DMS79 treated with DMSO at 0.1 percent for 48 hours (cell line): Measurements from ENCODE around the gene LYPD4.
"Not testable (repeated sequence)": the region's sequence is repeated elsewhere in the genome, so short reads cannot be mapped to it uniquely, and the experiment has no call there.

Experiments
- DNase-seq: peaks from one replicate; lab custom pipeline; 2025; lab: John Stamatoyannopoulos, UW

LYPD4 gene, protein sequence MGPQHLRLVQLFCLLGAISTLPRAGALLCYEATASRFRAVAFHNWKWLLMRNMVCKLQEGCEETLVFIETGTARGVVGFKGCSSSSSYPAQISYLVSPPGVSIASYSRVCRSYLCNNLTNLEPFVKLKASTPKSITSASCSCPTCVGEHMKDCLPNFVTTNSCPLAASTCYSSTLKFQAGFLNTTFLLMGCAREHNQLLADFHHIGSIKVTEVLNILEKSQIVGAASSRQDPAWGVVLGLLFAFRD

DNA sequence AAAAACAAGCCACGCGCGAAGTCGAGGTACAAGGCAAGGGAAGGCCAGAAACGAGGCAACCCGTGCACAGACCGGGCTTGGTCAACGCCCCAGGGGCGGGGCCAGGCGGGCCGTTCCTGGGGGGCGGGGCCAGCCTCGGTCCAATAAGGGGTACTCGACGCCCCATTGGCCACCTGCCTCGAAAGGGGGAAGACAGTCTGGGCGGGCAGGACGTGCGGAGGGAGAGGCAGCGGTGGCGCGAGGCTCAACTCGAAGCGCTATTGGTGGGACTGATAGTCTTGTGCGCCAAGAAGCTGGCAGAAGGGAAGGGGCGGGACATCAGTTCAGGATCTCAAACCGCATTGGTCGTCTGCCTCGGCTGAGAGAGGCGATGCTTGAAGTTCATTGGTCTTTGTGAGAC lies at the start of gene LYPD4:
Gene LYPD4, minus strand, starts transcription at position 83 of the 400 bp plus-strand sequence. CDS start 5,398 bp downstream, outside the sequence.
- DNase-seq, result no peak

DNA sequence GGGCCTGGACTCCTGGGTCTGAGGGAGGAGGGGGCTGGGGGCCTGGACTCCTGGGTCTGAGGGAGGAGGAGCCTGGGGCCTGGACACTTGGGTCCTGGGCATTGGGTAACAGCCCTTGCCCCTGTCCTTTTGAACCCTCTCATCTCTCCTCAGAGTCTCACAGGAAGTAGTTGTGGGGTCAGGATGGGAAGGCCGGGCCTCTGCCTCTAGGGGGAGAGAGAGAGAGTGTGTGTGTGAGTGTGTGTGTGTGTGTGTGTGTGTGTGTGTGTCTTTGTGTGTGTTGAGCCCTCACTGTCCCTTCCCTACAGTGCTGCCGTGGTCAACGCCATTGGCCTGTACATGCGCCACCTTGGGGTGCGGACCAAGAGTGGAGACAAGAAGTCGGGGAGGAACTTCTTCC lies 49.4 kb upstream of the LYPD4 start:
- DNase-seq, result no peak

DNA sequence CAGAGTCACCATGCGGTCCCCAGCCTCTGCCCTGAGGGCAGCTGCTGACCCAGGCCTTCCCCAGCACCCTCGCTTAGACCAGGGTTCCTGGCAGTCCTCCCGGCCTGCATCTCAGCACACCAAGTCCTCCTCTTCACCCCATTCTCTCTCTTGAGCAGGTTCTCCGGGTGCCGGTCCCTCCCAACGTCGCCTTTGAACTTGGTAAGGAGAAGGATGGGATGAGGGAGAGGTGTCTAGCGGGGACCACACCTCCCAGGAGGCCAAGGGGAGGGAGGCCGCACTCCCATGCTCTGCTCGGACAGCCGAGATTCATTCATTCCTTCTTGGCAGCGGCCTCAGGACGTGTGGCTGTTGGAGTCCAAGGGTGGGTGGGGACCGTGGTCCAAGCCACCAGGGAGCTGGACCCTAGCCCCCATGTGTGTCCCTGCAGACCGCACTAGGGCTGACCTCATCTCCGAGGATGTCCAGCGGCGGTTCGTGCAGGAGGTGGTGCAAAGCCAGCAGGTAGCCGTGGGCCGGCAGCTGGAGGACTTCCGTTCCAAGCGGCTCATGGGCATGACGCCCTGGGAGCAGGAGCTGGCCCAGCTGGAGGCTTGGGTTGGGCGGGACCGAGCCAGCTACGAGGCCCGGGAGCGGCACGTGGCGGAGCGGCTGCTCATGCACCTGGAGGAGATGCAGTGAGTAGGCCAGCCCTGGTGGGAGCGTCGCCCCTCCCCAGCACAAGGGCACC lies 47.9 kb upstream of the LYPD4 start:
- DNase-seq, result no peak

DNA sequence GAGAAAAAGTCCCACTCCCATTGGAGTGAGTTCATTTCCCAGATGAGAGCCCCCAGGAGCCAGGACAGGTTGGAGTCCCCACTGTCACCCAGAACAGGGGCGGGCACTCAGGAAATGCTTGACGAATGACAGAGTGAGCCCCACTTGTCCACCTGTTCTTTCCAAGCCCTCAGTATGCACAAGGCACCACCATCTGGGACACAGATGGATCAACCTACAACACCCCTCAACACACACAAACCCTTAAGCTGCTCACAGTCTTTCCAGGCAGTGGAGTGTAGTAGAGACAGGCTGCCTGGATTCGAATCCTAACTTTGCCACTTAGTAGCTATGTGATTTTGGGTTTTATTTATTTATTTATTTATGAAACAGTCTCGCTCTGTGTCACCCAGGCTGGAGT lies 46.5 kb upstream of the LYPD4 start:
- no peak for DNase-seq

DNA sequence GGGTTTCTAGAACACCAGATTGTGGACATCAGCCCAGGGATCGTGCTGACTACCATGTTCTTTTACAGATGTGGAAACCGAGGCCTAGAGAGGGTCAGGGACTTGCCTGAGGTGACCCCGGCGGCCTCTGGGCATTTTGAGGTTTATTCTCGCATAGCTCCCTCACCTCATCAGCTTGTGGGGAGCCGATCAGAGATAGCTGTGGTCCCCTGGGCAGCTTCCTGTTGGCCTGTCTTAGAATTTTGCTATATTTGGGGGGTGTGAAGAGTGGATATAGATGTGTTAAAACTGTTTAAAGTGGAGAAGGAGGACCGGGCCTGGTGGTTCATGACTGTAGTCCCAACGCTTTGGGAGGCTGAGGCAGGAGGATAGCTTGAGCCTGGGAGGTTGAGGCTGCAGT lies 45.4 kb upstream of the LYPD4 start:
- no peak for DNase-seq

DNA sequence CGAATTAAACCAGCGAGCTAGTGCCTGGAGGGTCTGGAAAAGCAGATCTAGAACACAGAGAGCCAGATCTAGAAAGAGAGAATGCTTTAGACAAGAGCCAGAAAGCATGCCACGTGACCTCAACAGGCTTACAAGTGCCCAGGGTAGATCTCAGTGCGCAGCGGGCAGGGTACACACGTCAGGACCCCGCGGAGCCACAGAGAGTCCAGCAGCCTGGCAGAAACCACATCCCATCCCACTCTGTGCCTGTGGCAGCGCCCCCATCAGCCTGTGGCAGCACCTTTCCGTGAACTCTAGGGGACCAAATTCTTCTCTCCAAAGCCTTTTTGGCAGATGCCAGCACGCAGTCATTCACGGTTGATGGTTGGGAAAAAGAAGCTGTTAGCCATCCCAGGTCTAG lies 44.4 kb upstream of the LYPD4 start:
- no peak for DNase-seq

DNA sequence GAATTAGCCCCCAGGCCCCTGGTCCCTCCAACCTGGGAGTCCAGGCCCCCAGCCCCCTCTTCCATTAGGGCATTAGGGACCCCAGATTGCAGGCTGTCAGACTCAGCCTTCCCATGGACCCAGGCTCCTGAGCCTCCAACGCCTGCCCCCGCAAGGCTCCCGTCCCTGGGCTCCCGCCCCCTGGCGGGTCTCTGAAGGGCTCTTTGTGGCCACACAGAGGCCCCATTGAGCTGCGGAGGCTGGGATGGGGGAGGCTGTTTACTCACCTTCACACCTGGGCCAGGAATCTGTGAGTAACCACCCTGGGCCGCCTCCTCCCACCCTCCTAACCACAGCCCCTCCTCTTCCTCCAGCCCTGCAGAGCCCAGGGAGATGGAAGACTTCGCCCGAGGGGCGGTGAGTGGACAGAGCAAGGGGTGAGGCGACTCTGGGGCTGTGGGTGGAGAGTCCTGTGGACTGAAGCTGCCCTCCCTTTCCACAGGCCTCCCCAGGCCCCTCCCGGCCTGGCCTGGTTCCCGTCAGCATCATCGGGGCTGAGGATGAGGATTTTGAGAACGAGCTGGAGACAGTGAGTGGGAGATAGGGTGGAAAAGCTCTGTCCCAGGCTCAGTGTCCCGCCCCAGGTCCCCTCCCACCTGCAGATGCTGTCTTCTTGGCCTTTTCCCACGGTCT lies 43.4 kb upstream of the LYPD4 start:
- peak; percentile 74 for DNase-seq

DNA sequence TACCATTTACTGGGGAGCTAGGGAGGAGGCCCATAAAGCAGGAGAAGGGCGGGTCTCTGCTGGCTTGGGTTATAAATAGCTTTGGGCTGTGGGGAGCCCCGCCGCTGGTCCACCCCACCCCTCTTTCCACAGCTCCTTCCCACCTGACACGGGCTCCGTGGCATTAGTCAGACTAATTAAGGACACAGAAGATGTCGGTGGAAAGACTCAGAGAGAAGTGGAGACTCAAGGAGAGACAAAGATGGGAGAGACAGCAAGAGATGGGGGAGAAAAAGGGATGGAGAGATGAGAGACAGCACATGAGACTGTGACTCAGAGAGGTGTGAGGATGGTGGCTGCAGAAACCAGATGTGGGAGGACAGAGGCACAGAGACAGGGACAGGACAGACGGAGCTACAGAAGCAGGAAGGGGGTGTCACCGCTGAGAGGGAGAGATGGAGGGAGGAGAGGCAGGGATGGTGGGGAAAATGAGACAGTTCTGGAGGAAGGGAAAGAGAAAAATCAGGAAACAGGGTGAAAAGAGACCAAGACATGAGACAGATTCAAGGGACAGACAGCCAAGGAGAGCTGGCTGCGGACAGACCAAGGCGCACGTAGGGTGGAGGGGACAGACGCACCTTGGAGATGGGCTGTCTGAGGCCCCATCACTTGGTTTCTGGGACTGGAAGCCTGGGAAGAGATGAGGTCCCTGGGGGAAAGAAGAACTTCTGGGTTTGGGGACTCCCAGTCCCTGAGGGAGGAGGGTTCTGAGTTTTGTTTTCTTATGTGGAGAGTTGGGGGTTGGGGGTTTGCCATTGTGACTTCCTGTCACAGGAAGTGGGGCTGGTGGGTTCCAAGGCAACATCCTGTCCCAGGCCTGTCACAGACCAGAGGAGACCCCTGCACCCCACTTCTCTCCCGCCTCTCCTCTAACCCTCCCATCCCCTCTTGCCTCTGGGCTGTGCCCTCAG lies 42.6 kb upstream of the LYPD4 start:
- no peak for DNase-seq

DNA sequence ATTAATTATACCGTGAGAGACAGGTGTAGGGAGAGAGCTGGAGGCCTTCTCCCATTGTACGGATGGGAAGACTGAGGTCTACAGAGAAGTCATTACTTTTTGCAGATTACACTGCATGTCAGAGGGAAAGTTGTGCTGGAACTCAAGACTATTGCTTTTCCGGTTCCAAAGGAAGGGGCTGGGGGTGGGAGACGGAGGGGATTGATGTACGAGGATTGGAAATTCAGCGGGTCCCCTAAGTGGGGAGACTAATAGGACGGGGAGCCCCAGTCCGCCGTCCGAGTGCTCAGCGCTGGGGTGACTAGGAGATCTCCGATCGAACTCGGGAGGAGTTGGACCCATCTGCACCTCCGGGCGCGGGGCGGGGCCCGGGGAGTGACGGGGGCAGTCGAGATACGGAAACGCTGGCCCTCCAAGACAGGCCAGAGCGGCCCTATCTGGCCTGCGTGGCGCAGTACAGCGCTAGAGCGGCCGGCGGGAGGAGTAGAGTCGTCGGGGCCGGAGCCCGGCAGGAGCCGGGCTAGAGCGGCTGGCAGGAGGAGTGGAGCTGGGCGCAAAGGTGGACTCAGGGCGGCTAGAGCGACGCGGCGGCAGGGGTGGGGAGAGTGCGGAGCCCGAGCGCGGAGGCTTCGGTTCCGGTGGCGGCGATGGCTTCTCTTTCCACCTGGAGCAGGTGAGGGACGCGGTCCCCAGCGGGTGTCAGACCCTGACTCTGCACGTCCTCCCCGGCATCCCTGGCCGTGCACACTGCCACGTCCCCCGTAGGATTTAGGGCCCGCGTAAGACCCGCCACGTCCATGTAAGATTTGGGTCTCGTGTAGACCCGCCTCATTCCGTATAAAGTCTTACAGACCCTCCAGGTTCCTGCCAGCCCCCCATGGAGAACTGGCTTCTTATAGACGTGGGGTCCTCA lies 39.6 kb upstream of the LYPD4 start:
- DNase-seq, result peak; percentile 94

DNA sequence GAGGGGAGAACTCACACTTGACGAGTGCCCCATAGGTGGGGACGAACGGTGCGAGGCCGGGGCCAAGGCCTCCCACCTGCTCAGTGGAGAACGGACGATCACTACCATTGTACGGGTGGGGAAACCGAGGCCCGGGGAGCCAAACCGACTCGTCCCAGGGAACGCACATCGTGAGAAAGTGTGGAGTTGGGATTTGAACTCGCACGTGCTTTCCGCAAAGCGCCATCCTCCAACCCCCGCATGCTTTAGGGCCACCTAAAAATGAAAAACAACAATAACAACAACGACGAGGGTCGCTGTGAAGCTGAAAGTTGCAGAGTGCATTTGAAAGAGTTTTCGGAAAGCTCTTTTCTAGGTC lies 39.0 kb upstream of the LYPD4 start:
- DNase-seq, result no peak

DNA sequence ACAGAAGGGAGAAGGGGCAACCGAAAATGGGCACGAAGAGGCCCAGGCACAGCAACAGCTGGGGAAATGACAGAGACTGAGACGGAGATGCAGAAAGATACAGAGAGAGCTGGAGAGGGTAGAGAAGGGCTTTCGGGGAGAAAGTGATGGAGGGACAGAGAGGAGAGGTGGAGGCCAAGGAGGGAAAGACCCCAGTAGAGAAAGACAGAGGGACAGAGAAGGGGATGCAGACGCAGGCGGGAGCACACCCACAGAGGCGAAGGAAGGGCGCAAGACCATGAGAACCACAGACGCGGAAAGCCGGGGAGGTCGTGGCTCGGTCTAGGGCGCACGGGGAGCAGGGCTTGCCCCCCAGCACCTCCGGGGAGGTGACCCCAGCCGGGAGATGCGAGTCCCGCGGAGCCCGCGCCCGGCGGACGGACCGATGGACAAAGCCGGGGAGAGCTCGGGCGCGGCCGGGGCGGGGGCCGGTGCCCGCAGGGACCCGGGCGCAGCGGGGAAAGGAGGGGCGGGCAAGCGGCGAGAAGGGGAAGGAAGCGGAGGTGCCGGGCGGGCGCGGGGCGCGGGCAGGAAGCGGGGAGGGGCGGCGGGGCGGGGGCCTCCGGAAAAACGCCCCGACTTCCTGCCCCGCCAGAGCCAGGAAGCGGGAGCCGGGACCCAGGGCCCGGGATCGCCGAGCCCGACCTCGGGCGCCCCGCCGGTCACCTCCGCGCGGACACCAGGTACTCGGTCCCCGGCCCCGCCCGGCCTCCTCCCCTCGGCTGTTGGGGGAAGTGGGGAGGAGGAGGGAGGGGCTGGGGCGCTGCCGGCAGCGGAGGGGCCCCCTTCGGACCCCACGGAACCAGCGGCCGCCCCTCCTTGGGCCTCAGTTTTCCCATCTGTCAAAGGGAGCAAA lies 38.3 kb upstream of the LYPD4 start, which contains the start of gene ARHGEF1:
Gene ARHGEF1, plus strand, starts transcription at position 617 of the 895 bp plus-strand sequence. CDS start 4,899 bp downstream, outside the sequence.
- no peak for DNase-seq

DNA sequence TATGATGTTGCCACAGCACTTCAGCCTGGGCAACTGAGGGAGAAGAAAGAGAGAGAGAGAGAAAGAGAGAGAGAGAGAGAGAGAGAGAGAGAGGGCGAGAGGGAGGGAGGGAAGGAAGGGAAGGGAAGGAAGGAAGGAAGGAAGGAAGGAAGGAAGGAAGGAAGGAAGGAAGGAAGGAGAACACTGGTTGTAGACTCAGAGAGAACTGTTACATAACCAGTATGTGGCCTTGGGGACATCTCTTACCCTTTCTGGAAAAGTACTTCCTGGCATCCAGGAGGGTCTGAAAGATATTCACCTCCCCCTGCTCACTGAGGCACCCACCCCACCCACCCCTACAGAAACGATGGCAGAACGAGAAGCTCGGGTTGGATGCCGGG lies 35.8 kb upstream of the LYPD4 start:
- DNase-seq, result no peak

DNA sequence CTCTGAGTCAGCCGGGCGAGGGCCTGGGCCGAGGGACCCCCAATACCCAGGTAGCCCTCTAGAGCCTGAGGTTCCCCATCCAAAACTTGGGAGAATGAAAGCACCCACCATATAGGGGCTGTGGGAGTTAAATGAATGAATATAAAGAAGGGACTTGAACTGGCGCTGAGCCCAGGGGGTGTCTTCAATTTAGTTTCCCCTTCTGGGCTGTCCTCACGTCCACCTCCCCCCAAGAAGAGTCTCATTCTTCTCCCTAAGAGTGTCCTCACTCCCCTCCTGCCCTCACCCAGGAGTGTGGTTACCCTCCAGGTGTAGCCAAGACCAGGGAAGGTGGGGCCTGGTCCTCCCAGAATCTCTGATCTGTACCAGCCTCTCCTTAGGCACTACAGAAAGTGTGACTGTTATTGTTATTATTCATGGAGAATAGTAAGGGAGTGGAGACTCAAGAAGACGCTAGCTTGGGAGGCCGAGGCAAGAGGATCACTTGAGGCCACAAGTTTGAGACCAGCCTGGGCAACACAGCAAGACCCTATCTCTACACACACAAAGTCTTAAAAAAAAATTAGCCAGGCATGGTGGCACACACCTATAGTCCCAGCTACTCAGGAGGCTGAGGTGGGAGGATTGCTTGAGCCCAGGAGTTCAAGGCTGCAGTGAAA lies 35.3 kb upstream of the LYPD4 start:
- no peak for DNase-seq

DNA sequence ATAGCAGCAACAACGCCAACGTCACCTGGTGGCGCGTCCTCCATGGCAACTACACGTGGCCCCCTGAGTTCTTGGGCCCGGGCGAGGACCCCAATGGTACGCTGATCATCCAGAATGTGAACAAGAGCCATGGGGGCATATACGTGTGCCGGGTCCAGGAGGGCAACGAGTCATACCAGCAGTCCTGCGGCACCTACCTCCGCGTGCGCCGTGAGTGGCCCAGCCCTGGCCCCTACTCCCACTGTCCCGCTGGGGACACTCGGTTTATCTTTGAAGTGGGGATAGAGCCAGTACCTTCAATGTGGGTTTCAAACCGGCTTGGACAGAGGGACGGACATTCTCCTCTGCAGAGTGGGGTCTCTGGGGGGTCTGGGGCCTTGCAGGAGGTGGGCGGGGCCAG lies 34.6 kb upstream of the LYPD4 start:
- DNase-seq, result no peak

DNA sequence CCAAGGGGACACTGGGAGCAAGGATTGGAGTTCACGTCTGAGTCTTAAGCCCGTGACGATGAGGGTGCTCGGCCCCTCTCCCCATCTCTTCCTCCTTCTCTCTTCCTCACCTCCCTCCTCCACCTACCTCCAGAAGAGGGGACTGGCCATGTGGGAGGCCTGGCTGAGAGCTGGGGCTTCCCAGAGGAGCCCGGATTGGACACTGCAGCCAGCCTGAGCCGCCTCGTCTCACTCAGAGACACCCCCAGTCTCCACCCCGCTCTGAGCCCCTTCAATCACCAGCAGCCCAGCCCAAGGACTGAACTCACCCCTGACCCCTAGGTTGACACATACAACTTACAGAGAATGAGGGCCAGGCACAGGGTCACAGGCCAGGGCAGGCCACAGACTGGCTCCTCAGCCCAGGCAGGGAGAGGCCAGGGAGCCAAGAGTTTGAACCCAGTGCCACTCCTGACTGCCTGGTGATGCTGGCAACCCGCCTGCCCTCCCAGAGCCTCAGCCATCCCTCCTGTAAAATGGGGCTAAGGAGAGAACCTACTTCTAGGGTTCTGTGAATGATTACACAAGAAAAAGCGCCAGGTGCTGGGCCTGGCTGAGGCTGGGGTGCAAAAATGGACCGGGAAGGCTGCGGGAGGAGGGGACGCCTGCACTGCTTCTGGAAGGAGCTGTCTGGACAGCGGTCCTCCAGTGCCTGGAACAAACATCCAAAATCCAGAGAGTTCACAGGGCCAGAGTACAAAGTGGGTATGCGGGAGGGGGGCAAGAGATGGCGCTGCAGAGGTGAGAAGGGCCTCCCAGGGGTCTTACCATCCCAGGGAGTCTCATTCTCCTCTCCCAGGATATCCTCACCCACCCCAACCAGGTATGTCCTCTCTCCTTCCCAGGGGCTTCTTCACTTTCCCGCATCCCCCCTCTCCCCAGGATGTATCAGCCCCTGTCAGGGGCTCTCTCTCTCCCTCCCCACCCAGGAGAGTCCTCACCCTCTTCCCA lies 33.7 kb upstream of the LYPD4 start:
- no peak for DNase-seq

DNA sequence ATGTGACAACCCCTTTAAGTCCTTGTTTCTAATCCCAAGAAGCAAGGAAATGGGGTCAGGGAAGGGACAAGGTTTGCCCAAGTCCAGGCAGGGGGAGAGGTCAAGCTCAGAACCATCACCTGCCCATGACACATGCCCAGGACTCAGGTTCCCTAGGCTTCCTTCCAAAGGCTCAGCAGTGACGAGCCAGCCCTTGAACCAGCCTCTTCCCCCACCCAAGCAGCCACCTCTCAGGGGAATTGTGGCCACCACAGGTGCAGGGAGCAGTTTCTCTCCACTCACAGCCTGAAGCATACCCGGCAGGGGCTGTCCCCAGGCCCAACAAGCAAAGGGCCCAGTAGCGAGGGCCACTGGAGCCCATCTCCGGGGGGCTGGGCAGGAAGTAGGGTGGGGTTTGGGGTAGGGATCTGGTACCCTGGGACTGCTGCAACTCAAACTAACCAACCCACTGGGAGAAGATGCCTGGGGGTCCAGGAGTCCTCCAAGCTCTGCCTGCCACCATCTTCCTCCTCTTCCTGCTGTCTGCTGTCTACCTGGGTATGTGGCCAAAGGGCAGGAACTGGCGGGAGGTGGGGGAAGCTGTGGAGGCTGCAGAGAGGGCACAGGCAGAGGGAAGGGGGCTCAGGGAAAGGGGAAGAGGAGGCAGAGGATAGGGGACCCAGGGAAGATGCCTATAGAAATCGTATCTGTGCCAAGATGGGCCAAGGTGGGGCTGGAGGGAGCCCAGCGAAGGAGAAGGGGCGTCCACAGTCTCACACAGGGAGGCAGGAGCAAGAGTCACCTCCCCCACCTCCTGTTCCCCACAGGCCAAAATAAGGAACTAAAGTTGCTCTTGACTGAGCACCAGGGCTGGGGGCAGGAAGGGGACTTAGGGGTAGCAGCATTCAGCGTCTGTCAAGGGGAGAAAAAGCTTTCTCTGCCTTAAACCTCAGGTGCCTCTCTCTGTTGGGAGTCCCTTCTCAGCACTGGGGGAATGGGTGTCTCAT lies 32.7 kb upstream of the LYPD4 start, which contains the start of gene CD79A:
Gene CD79A, plus strand, starts transcription at position 433 of the 986 bp plus-strand sequence. Its CDS starts 26 bp downstream, at position 459.
- no peak for DNase-seq

DNA sequence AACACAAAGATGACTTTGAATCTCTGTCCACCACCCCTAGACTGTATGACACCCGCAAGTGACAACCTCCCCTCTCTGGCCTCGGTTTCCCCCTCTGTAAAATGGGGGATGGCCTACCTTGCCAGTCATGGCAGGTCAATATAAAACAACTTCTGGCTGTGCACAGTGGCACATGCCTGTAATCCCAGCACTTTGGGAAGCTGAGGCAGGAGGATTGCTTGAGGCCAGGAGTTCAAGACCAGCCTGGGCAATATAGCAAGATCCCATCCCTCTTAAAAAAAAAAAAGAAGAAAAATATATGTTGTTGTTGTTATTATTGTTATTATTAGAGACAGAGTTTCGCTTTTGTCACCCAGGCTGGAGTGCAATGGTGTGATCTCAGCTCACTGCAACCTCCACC lies 31.5 kb upstream of the LYPD4 start:
- not testable (repeated sequence) for DNase-seq
